GDM1 (cell line): ENCODE data around the gene PCBP3.
"Not testable (repeated sequence)": the region's sequence is repeated elsewhere in the genome, so short reads cannot be mapped to it uniquely, and the experiment has no call there.

Source experiments
- DNase-seq: peaks from one replicate; lab custom pipeline; 2025; lab: John Stamatoyannopoulos, UW

Gene PCBP3

GRCh38 chr21:45828580-45829570 lies 185.3 kb downstream of the PCBP3 start:
- no peak for DNase-seq

DNA sequence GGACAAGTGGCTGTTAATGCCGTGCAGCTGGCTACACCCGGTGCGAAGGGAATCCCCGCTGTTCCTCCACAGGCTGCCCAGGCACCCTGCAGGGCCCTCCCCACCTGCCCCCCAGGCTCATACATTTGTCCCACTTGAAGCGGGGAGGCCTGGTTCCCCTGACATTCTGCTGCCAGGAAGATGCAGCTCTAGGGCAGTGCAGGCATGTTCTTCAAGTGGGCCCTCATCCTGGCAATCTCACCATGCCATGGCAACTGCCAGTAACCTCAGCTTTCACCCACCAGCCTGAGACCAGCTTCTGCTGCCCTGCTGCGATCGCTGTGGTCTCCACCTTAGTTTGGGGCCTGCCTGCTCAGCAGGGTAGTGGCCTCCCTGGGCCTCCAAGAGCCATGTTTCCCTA lies 186.1 kb downstream of the PCBP3 start:
- DNase-seq, result no peak

GRCh38 chr21:45830221-45830640 lies 186.7 kb downstream of the PCBP3 start:
- DNase-seq, result no peak

- no peak for DNase-seq
Observed at GRCh38 chr21:45830720-45831366, 187.3 kb downstream of the PCBP3 start.

DNA sequence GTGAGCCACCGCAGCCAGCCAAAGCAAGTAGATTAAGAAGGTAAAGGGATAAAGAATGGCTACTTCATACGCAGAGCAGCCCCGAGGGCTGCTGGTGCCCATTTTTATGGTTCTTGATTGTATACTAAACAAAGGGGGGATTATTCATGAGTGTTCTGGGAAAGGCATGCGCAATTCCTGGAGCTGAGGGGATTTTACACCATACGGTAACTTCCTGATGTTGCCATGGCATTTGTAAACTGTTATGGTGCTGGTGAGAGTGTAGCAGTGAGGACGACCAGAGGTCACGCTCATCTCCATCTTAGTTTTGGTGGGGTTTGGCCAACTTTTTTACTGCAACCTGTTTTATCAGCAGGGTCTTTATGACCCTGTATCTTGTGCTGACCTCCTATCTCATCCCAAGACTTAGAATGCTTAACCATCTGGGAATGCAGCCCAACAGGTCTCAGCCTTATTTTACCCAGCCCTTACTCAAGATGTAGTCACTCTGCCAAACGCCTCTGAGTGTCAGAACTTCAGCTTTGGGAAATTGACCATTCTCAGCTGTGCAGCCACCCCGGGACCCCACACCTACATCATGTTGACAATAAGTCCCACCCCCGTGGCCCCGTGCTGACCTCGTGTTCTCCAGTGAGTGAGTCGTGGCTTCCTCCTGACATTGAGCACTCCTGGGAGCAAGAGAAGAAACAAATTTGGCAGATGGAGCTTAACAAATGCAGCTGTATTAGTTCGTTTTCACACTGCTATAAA lies 188.6 kb downstream of the PCBP3 start:
- DNase-seq, result no peak

- not testable (repeated sequence) for DNase-seq
Observed at GRCh38 chr21:45832741-45833235, 189.3 kb downstream of the PCBP3 start.

GRCh38 chr21:45833414-45833813 lies 189.9 kb downstream of the PCBP3 start:
- no peak for DNase-seq

GRCh38 chr21:45834026-45834715 lies 190.6 kb downstream of the PCBP3 start:
- no peak for DNase-seq

DNA sequence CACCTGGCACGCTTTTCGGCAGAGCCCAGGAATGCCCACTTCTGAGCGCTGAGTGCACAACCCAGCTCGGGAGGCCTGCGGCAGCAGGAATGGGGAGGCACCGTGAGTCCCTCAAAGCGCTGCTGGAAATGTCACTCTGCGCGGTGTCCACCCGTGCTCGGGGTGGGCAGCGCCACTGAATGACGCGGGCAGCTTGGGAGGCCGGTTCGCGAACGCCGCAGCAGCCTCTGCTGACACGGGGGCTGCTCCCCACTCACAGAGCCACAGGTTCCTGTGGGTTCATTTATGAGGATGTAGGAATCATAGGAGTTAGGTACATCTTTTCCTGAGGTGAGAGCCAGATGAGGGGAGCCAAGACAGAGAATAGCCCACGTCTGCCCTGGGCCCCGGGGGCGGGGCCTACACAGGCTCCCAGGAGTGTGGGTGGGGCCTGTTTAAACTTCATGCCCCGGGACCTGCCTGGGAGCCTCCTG lies 191.3 kb downstream of the PCBP3 start:
- DNase-seq, result no peak

GRCh38 chr21:45835301-45836267 lies 192.1 kb downstream of the PCBP3 start:
- no peak for DNase-seq

DNA sequence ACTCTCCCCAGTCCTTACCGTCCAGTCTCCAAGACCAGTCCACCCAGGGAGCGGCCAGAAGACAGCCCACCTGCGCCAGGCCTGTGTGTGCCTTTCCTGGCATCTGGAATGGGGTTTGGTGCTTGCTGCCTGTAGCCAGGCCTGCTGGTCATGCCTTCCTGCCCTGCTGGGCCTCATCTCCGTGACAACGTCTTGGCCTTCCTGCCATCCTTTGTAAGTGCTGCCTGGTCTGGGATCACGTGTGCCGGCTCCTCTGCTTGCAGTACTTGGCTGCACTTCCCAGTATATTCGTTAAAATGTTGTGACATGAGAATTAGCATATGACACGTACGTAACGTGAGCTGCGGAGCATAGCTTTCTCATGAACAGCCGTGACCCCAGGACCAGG lies 192.7 kb downstream of the PCBP3 start:
- DNase-seq, result no peak

DNA sequence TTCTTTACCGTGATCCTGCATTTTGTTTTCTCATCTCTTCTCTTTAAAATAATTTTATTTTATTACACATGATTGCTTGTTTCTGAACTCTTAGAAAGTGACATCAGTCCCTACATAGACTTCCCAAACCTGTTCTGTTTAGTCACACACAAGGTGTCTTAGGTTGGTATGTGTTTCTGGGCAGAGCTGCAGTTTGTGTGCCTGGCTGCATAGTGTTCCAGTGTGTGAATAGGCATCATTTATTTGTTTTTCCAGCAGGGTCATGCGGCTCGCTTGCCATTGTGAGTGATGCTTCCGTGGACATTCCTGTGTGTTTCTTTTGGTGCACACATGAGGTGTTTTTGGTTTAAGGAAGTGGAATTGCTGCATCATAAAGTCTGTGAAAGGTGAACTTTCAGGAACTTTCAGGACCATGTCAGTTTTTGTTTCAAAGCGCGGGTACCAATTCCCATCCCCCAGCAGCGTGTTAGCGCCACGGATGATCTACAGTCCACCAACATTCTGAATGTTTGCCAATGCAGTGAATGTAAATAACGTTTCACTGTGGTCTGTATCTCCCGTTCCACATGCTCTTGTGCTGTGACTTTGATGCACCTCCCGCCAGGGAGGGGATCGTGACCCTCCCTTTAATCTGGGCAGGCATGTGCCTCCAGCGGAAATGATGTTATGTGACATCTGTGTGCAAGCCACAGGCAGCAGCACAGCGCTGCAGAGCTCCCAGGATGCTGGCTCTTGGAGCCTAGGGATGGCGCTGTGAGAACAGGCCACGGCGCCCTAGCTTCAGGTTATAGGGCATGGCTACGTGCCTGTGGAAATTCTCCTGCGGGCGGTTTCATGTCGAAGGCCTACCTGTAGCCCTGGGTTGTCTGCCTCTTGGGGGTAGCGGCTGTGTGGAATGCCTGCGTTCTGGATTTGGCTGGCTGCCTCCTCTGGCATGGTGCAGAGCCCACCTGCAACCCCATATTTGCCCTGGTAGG lies 193.5 kb downstream of the PCBP3 start:
- no peak for DNase-seq

DNA sequence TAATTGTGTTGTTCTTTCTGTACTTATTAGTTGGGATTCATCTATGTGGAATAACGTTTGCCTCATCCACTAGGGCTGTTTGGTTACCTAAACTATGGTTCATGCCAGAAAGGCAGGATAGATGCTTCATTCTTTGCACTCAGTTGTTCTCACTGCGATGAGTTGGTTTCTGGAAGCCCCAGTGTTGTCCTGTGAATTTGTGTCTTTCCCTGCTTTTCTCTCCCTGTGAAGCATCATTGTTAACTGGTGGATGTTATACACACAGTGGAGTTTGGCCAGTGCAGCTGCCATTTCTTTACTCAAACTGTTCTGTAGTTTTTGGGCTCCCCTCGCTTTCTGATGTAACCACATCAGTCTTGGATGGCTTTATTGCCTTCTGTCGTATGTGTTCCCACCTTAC lies 194.4 kb downstream of the PCBP3 start:
- no peak for DNase-seq

- DNase-seq, result no peak
Observed at GRCh38 chr21:45838634-45839033, 195.1 kb downstream of the PCBP3 start.

DNA sequence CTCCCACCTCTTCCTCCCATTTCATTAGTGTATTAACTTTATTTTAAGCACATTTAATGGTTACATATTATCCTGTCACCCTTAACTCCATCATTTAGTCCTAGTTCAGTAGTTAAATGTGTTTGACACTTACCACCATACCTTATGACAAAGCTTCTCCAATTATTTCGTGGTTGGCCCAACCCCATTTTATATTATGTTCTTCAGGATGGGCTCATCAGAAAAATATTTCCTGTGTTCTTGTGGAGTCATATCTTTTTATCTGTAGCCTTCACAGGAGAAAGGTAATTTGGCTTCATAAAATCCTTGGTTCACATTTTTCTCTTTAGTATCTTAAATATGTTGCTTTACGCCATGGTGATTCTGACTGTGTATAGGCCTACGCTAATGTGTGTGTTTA lies 195.7 kb downstream of the PCBP3 start:
- DNase-seq, result no peak

DNA sequence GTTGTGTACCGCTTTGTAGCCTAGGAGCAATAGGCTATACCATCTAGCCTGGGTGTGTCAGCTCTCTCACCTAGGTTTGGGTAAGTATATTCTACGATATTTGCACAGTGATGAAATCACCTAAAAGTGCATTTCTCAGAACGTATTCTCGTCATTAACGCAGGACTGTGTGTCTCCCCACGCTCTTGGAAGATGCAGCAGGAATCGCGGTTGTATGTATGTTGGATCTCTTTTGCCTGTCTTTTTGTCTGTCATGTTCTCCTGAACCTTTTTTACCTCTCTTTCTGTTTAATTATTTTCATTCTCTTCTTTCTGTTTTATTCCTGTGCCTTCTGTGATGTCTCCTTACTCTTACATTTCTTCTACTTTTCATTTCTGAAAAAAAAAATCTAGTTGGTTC lies 197.5 kb downstream of the PCBP3 start:
- no peak for DNase-seq

- DNase-seq, result no peak
Observed at GRCh38 chr21:45843426-45843825, 199.9 kb downstream of the PCBP3 start.

DNA sequence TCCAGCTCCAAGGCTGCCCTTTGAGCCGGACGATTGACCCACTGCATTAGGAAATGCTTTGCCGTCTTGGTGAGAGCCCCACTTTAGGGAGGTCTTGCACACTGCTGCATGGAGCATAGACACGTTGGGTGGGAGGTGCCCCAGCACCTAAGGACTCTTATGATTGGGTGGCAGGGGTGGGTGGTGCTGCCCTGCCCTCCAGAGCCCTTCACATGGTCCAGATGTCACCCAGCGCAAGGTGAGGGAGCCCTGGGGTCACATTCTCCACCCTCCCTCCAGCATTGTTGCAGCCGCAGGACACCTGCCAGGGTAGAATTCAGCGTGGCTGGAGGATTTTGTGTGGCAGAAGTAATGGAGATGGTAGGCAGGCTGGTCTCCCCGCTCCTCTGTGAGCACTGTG lies 200.7 kb downstream of the PCBP3 start:
- no peak for DNase-seq

- DNase-seq, result no peak
Observed at GRCh38 chr21:45845063-45845769, 201.7 kb downstream of the PCBP3 start.
